Fibroblast of lung (primary cell): Measurements from ENCODE around the gene ARHGAP18. TPM values are rescaled to one million over a fixed set of nuclear protein-coding genes. Genes with fewer than 3 reads are reported as not detected.

Experiments
- DNase-seq, 2 donors: peaks; one replicate each; pipeline versions ENCODE4 v3.0.0 to v3.0.0-alpha.2; 2010; ENCODE audit warnings: low read depth in 2 of 2
- H2AFZ ChIP-seq: 2 replicates; pipeline ENCODE4 v1.5.1; 2012; ENCODE audit warnings: low read length, control low read depth, inconsistent platforms
- H3K27ac ChIP-seq: 2 replicates; pipeline ENCODE4 v1.5.1; 2011; ENCODE audit warnings: low read length, control low read depth; ENCODE audit not compliant: insufficient read depth
- H3K27me3 ChIP-seq: 2 replicates; pipeline ENCODE4 v1.5.1; 2011; ENCODE audit warnings: mild to moderate bottlenecking, low read length; ENCODE audit not compliant: control insufficient read depth, insufficient read depth
- H3K36me3 ChIP-seq: 2 replicates; pipeline ENCODE4 v1.5.1; 2011; ENCODE audit warnings: low read length; ENCODE audit not compliant: control insufficient read depth, insufficient read depth
- H3K4me1 ChIP-seq: 2 replicates; pipeline ENCODE4 v1.5.1; 2011; ENCODE audit warnings: low read length; ENCODE audit not compliant: control insufficient read depth, insufficient read depth; ENCODE audit errors: extremely low read depth
- H3K4me2 ChIP-seq: 2 replicates; pipeline ENCODE4 v1.5.1; 2011; ENCODE audit warnings: low read length, control low read depth; ENCODE audit not compliant: insufficient read depth; ENCODE audit errors: extremely low read depth
- H3K4me3 ChIP-seq, 4 experiments: fragments of 200-600 bp in 1 of 4; sonication (generic) in 1 of 4; replicated peaks in 1 of 4; 2 replicates each; pipeline ENCODE4 v1.5.1; 2011 to 2016; ENCODE audit warnings: low read length in 4 of 4, low read depth in 3 of 4, mild to moderate bottlenecking in 3 of 4, control low read depth in 2 of 4, inconsistent platforms in 1 of 4, mixed read lengths in 1 of 4; ENCODE audit not compliant: insufficient read depth in 1 of 4; ENCODE audit errors: control extremely low read depth in 1 of 4
- H3K79me2 ChIP-seq: 2 replicates; pipeline ENCODE4 v1.5.1; 2012; ENCODE audit warnings: mild to moderate bottlenecking, low read length, inconsistent platforms; ENCODE audit not compliant: control insufficient read depth, insufficient read depth
- H3K9ac ChIP-seq: 2 replicates; pipeline ENCODE4 v1.5.1; 2011; ENCODE audit warnings: mild to moderate bottlenecking, low read length, control low read depth; ENCODE audit not compliant: insufficient read depth
- H3K9me3 ChIP-seq: 2 replicates; pipeline ENCODE4 v1.5.1; 2012; ENCODE audit warnings: low read depth, low read length; ENCODE audit not compliant: control insufficient read depth, insufficient read depth
- H4K20me1 ChIP-seq: 2 replicates; pipeline ENCODE4 v1.5.1; 2011; ENCODE audit warnings: low read length; ENCODE audit not compliant: control insufficient read depth, insufficient read depth; ENCODE audit errors: extremely low read depth
- EZH2 ChIP-seq: IDR thresholded peaks from 2 replicates; pipeline ENCODE4 v1.5.1; 2012; ENCODE audit warnings: low read length, control low read depth, mild to moderate bottlenecking; ENCODE audit errors: missing control alignments
- polyA plus RNA-seq, 2 donors: library from polyadenylated mRNA; depleted of rRNA in 1 of 2; stranded (reverse) in 1 of 2; unstranded in 1 of 2; fragments of >200 nt; gene quantifications; 2 replicates each; pipeline ENCODE4 v1.2.1, GENCODE V29; 2011 to 2012; ENCODE audit warnings: missing spikeins in 1 of 2
- total RNA-seq: library from RNA; depleted of rRNA; stranded (reverse); fragments of >200 nt; gene quantifications from 2 replicates; pipeline ENCODE4 v1.2.1, GENCODE V29; 2014
- TF ChIP-seq, protein P1 (sequence below), 2 donors: IDR thresholded peaks in 1 of 2; conservative IDR thresholded peaks in 1 of 2; 1 replicate in 1 of 2; 2 replicates in 1 of 2; pipeline ENCODE4 v1.5.1; 2011 to 2012; ENCODE audit warnings: low read length in 2 of 2, control low read depth in 1 of 2, inconsistent platforms in 1 of 2, low read depth in 1 of 2, mild to moderate bottlenecking in 1 of 2

The ARHGAP18 gene
- total and polyA plus RNA-seq, 2 donors (not counting 1 experiment from before 2014, with no cell fraction given): 18.6 to 38.3 TPM

DNA sequence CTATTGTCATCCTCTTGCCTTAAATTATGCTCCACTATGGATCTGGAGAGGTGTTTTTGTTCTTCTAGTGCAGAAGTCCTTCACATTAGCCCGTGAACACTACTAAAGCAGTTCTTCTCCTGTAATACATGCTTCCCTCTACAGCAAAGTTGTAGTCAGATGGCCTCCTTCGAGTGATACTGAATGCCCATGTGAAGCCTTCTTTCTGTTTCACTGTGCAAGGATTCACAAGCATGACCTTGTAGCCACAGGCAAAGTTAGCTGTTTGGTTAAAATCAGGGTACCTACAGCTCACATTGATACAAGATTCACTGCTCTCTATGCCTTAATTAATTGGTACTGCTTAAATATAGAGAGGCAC, 47.6 kb downstream of the ARHGAP18 start:
- Histone ChIP-seq H3K4me1 (no peaks in the 10 kb centered on the region), H4K20me1 (no peaks in the 10 kb centered on the region), H3K4me2 (peak overlapping the region; percentile 7), H2AFZ (no peak overlapping the region), H3K79me2 (peaks cover 75% of the 10 kb centered on the region), H3K9me3 (no peaks in the 10 kb centered on the region), H3K36me3 (no peaks in the 10 kb centered on the region), H3K27me3 (no peaks in the 10 kb centered on the region), H3K9ac (no peak overlapping the region), H3K4me3 (no peak overlapping the region), H3K27ac (no peak overlapping the region)
- TF ChIP-seq EZH2: no peak
- DNase-seq: no peak

- Histone ChIP-seq H3K79me2 (peaks cover 77% of the 10 kb centered on the region), H2AFZ (no peak overlapping the region), H3K4me2 (no peak overlapping the region), H3K9ac (no peak overlapping the region), H3K4me1 (no peaks in the 10 kb centered on the region), H3K27me3 (no peaks in the 10 kb centered on the region), H3K27ac (no peak overlapping the region), H3K36me3 (no peaks in the 10 kb centered on the region), H4K20me1 (no peaks in the 10 kb centered on the region), H3K4me3 (no peak overlapping the region), H3K9me3 (no peaks in the 10 kb centered on the region)
- DNase-seq: no peak
- TF ChIP-seq EZH2: no peak
- TF ChIP-seq, protein P1, sequence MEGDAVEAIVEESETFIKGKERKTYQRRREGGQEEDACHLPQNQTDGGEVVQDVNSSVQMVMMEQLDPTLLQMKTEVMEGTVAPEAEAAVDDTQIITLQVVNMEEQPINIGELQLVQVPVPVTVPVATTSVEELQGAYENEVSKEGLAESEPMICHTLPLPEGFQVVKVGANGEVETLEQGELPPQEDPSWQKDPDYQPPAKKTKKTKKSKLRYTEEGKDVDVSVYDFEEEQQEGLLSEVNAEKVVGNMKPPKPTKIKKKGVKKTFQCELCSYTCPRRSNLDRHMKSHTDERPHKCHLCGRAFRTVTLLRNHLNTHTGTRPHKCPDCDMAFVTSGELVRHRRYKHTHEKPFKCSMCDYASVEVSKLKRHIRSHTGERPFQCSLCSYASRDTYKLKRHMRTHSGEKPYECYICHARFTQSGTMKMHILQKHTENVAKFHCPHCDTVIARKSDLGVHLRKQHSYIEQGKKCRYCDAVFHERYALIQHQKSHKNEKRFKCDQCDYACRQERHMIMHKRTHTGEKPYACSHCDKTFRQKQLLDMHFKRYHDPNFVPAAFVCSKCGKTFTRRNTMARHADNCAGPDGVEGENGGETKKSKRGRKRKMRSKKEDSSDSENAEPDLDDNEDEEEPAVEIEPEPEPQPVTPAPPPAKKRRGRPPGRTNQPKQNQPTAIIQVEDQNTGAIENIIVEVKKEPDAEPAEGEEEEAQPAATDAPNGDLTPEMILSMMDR (conservative IDR thresholded peaks at IDR 0.05 in 1 of 2, IDR thresholded peaks at IDR 0.05 in 1 of 2; ENCODE audit: low read depth in 1 of 2, low read length in 2 of 2): no peak
Observed at GRCh38 chr6:129661536-129662405, 48.2 kb downstream of the ARHGAP18 start.

GRCh38 chr6:129660346-129660676, 49.7 kb downstream of the ARHGAP18 start:
- no peak for DNase-seq
- Histone ChIP-seq H3K79me2 (peaks cover 72% of the 10 kb centered on the region), H3K4me1 (no peaks in the 10 kb centered on the region), H4K20me1 (no peaks in the 10 kb centered on the region), H3K4me3 (peak overlapping the region in 1 of 4 experiments; percentile 23), H3K9ac (no peak overlapping the region), H3K9me3 (no peaks in the 10 kb centered on the region), H3K27me3 (no peaks in the 10 kb centered on the region), H3K27ac (no peak overlapping the region), H2AFZ (no peak overlapping the region), H3K4me2 (peak overlapping the region; percentile 4), H3K36me3 (no peaks in the 10 kb centered on the region)
- TF ChIP-seq, protein P1 (conservative IDR thresholded peaks at IDR 0.05 in 1 of 2, IDR thresholded peaks at IDR 0.05 in 1 of 2; ENCODE audit: low read depth in 1 of 2, low read length in 2 of 2): no peak
- TF ChIP-seq EZH2: no peak
